GM23338 (cell line): ENCODE measurements around the gene PRDM11. TPM values are rescaled to one million over a fixed set of nuclear protein-coding genes. Genes with fewer than 3 reads are reported as not detected.

Experiments used
- ATAC-seq: fragments of 200-7000 bp; cut with Tn5 transposase; 3 replicates; pipeline ENCODE4 v1.9.1; 2020
- DNase-seq: peaks from one replicate; pipeline ENCODE4 v3.0.0-alpha.2; 2015; ENCODE audit warnings: low spot score
- H2AFZ ChIP-seq: fragments of 200-600 bp; sonication (generic); 2 replicates; pipeline ENCODE4 v1.8.0; 2016; ENCODE audit warnings: antibody characterized with exemption, mild to moderate bottlenecking, moderate library complexity
- H3F3A ChIP-seq: fragments of 200-600 bp; sonication (generic); replicated peaks from 2 replicates; pipeline ENCODE4 v1.8.0; 2017; ENCODE audit warnings: antibody characterized with exemption, mixed run types, low read depth
- H3K27ac ChIP-seq: fragments of 200-600 bp; sonication (generic); 2 replicates; pipeline ENCODE4 v1.6.1; 2016; ENCODE audit warnings: low read depth
- H3K27me3 ChIP-seq: fragments of 200-600 bp; sonication (generic); 2 replicates; pipeline ENCODE4 v1.8.0; 2016; ENCODE audit warnings: mild to moderate bottlenecking, mixed run types, moderate library complexity; ENCODE audit not compliant: insufficient read depth
- H3K36me3 ChIP-seq: fragments of 200-600 bp; sonication (generic); 2 replicates; pipeline ENCODE4 v1.8.0; 2016; ENCODE audit warnings: mild to moderate bottlenecking; ENCODE audit not compliant: insufficient read depth
- H3K4me1 ChIP-seq: fragments of 200-600 bp; sonication (generic); 2 replicates; pipeline ENCODE4 v1.8.0; 2016; ENCODE audit warnings: mild to moderate bottlenecking, moderate library complexity; ENCODE audit not compliant: insufficient read depth
- H3K4me2 ChIP-seq: fragments of 200-600 bp; sonication (generic); 2 replicates; pipeline ENCODE4 v1.7.1; 2017; ENCODE audit warnings: mixed run types
- H3K4me3 ChIP-seq: fragments of 200-600 bp; sonication (generic); 2 replicates; pipeline ENCODE4 v1.6.1; 2016; ENCODE audit warnings: mixed run types
- H3K79me2 ChIP-seq: fragments of 200-600 bp; sonication (generic); replicated peaks from 2 replicates; pipeline ENCODE4 v1.8.0; 2017; ENCODE audit warnings: mild to moderate bottlenecking; ENCODE audit not compliant: insufficient read depth
- H3K9me2 ChIP-seq: fragments of 200-600 bp; sonication (generic); 2 replicates; pipeline ENCODE4 v1.8.0; 2017; ENCODE audit not compliant: insufficient read depth
- H4K20me1 ChIP-seq: fragments of 200-600 bp; sonication (generic); replicated peaks from 2 replicates; pipeline ENCODE4 v1.8.0; 2017; ENCODE audit warnings: mild to moderate bottlenecking; ENCODE audit not compliant: insufficient read depth
- H3K27ac Mint-ChIP-seq: 2 replicates; pipeline ENCODE4 v1.8.0; 2020; ENCODE audit warnings: inconsistent platforms, mild to moderate bottlenecking, moderate library complexity, mixed read lengths
- H3K27me3 Mint-ChIP-seq: 3 replicates; pipeline ENCODE4 v1.8.0; 2022; ENCODE audit warnings: low read depth, mild to moderate bottlenecking, moderate library complexity, mixed read lengths, inconsistent platforms; ENCODE audit not compliant: insufficient read depth, poor library complexity
- H3K36me3 Mint-ChIP-seq: 3 replicates; pipeline ENCODE4 v1.8.0; 2021; ENCODE audit warnings: low read depth, mild to moderate bottlenecking, inconsistent platforms, moderate library complexity, mixed read lengths
- H3K4me1 Mint-ChIP-seq: 3 replicates; pipeline ENCODE4 v1.8.0; 2020; ENCODE audit warnings: mild to moderate bottlenecking, inconsistent platforms, mixed read lengths
- H3K4me3 Mint-ChIP-seq: 3 replicates; pipeline ENCODE4 v1.8.0; 2021; ENCODE audit warnings: moderate library complexity, mild to moderate bottlenecking, inconsistent platforms, mixed read lengths
- H3K9me3 Mint-ChIP-seq: 3 replicates; pipeline ENCODE4 v1.8.0; 2020; ENCODE audit warnings: moderate library complexity, mild to moderate bottlenecking, inconsistent platforms, mixed read lengths
- CREB1 ChIP-seq: fragments of 250-450 bp; sonication (Bioruptor Pico); IDR thresholded peaks from 2 replicates; pipeline ENCODE4 v1.5.0; 2020; ENCODE audit warnings: low read depth, mild to moderate bottlenecking, moderate library complexity
- CTCF ChIP-seq, 2 experiments: fragments of 200-600 bp in 1 of 2; sonication (generic) in 1 of 2; conservative IDR thresholded peaks; 2 replicates each; pipeline versions ENCODE4 v1.5.1 to v1.6.1; 2016 to 2017; ENCODE audit warnings: antibody characterized with exemption in 2 of 2, low read depth in 2 of 2, mild to moderate bottlenecking in 2 of 2, moderate library complexity in 1 of 2
- ETS1 ChIP-seq: IDR thresholded peaks from 2 replicates; pipeline ENCODE4 v1.6.1; 2016; ENCODE audit warnings: antibody characterized with exemption
- EZH2 ChIP-seq: fragments of 200-600 bp; sonication (generic); IDR thresholded peaks from one replicate; pipeline ENCODE4 v1.8.0; 2017; ENCODE audit warnings: antibody characterized with exemption, mild to moderate bottlenecking, low read depth; ENCODE audit not compliant: unreplicated experiment
- EZH2phosphoT487 ChIP-seq: fragments of 200-600 bp; sonication (generic); IDR thresholded peaks from one replicate; pipeline ENCODE4 v1.8.1; 2018; ENCODE audit warnings: antibody characterized with exemption; ENCODE audit not compliant: unreplicated experiment
- JUNB ChIP-seq: IDR thresholded peaks from one replicate; pipeline ENCODE4 v1.6.1; 2016; ENCODE audit warnings: antibody characterized with exemption; ENCODE audit not compliant: unreplicated experiment
- NANOG ChIP-seq: IDR thresholded peaks from 2 replicates; pipeline ENCODE4 v1.6.1; 2016; ENCODE audit warnings: antibody characterized with exemption, borderline replicate concordance
- POLR2AphosphoS5 ChIP-seq: IDR thresholded peaks from 2 replicates; pipeline ENCODE4 v1.6.1; 2016; ENCODE audit warnings: antibody characterized with exemption, low read depth
- REST ChIP-seq: IDR thresholded peaks from one replicate; pipeline ENCODE4 v1.6.1; 2018; ENCODE audit warnings: antibody characterized with exemption; ENCODE audit not compliant: unreplicated experiment
- STAT1 ChIP-seq: IDR thresholded peaks from one replicate; pipeline ENCODE4 v1.6.1; 2016; ENCODE audit warnings: antibody characterized with exemption; ENCODE audit not compliant: unreplicated experiment
- ZNF114 ChIP-seq: fragments of 250-450 bp; sonication (Bioruptor Pico); IDR thresholded peaks from 2 replicates; pipeline ENCODE4 v1.5.0; 2020; ENCODE audit warnings: mild to moderate bottlenecking, moderate library complexity
- ZNF331 ChIP-seq: fragments of 250-450 bp; sonication (Bioruptor Pico); IDR thresholded peaks from 2 replicates; pipeline ENCODE4 v1.5.0; 2020; ENCODE audit warnings: low read depth, mild to moderate bottlenecking, moderate library complexity
- polyA plus RNA-seq: library from polyadenylated mRNA; unstranded; fragments of >200 nt; fragmentation: Nextera tagmentation; extraction: Ambion mirVana; gene quantifications from 2 replicates; pipeline ENCODE4 v1.2.1, GENCODE V29; 2016
- total RNA-seq: library from RNA; depleted of rRNA; stranded (reverse); fragments of >200 nt; shearing (Covaris generic); gene quantifications from 2 replicates; pipeline ENCODE4 v1.2.3, GENCODE V29; 2014

The PRDM11 gene
- total and polyA plus RNA-seq, 2 experiments from 2014 or later, result 0.97 to 10.4 TPM

GRCh38 chr11:45216901-45217300, 70.5 kb downstream of the PRDM11 start:
- no peak overlapping the region for H3K4me3 ChIP-seq
- H2AFZ ChIP-seq, result no peak overlapping the region
- peaks cover 6% of the 10 kb centered on the region; the same call in 2 of the 3 replicates for H3K36me3 Mint-ChIP-seq
- H4K20me1 ChIP-seq, result no peaks in the 10 kb centered on the region; the same call in 1 of the 2 replicates
- no peak for DNase-seq
- no peaks in the 10 kb centered on the region for H3K9me3 Mint-ChIP-seq
- no peak for ATAC-seq
- H3K27me3 Mint-ChIP-seq, result peaks cover 1% of the 10 kb centered on the region
- no peaks in the 10 kb centered on the region for H3F3A ChIP-seq
- no peaks in the 10 kb centered on the region for H3K27me3 ChIP-seq
- H3K4me1 ChIP-seq, result no peaks in the 10 kb centered on the region; the same call in 1 of the 2 replicates
- TF ChIP-seq REST (no peak), STAT1 (no peak), JUNB (no peak)
- no peaks in the 10 kb centered on the region for H3K79me2 ChIP-seq
- H3K4me2 ChIP-seq, result no peak overlapping the region
- no peak overlapping the region for H3K27ac ChIP-seq
- no peaks in the 10 kb centered on the region for H3K36me3 ChIP-seq
- H3K9me2 ChIP-seq, result no peaks in the 10 kb centered on the region; the same call in 1 of the 2 replicates
- peaks cover 5% of the 10 kb centered on the region; the same call in 2 of the 3 replicates for H3K4me1 Mint-ChIP-seq
- no peak overlapping the region for H3K4me3 Mint-ChIP-seq
- no peak overlapping the region for H3K27ac Mint-ChIP-seq

- Histone ChIP-seq H3K4me1 (no peaks in the 10 kb centered on the region; the same call in 1 of the 2 replicates), H3K9me2 (no peaks in the 10 kb centered on the region; the same call in 1 of the 2 replicates), H3K4me3 (no peak overlapping the region), H3K36me3 (no peaks in the 10 kb centered on the region), H3K27ac (no peak overlapping the region), H2AFZ (no peak overlapping the region), H3K79me2 (no peaks in the 10 kb centered on the region), H3K27me3 (no peaks in the 10 kb centered on the region), H4K20me1 (no peaks in the 10 kb centered on the region; the same call in 1 of the 2 replicates), H3F3A (no peaks in the 10 kb centered on the region), H3K4me2 (no peak overlapping the region)
- H3K27me3 Mint-ChIP-seq, result peaks cover 2% of the 10 kb centered on the region
- no peak overlapping the region for H3K4me3 Mint-ChIP-seq
- no peaks in the 10 kb centered on the region for H3K9me3 Mint-ChIP-seq
- H3K27ac Mint-ChIP-seq, result no peak overlapping the region
- ATAC-seq (no peak), DNase-seq (no peak)
- peaks cover 6% of the 10 kb centered on the region; the same call in 2 of the 3 replicates for H3K36me3 Mint-ChIP-seq
- peaks cover 5% of the 10 kb centered on the region; the same call in 2 of the 3 replicates for H3K4me1 Mint-ChIP-seq
- no peak for TF ChIP-seq CTCF (conservative IDR thresholded peaks at IDR 0.05; ENCODE audit: low read depth in 2 of 2)
- TF ChIP-seq REST, result no peak
- no peak for TF ChIP-seq STAT1
- no peak for TF ChIP-seq ZNF114 (CRISPR knock-in tag)
- TF ChIP-seq EZH2, result no peak
- no peak for TF ChIP-seq POLR2AphosphoS5
- no peak for TF ChIP-seq NANOG
- TF ChIP-seq CREB1 (CRISPR knock-in tag), result no peak
- no peak for TF ChIP-seq ZNF331 (CRISPR knock-in tag)
- no peak for TF ChIP-seq ETS1
- no peak for TF ChIP-seq EZH2phosphoT487
Measured at GRCh38 chr11:45217991-45218390, 71.6 kb downstream of the PRDM11 start.
